ENCODE measurements around the gene EPHB4. TPM values are rescaled to one million over a fixed set of nuclear protein-coding genes. Genes with fewer than 3 reads are reported as not detected.
"Not testable (repeated sequence)": the region's sequence is repeated elsewhere in the genome, so short reads cannot be mapped to it uniquely, and the experiment has no call there.

The EPHB4 gene
- total RNA-seq, 4 donors from 2014 or later: 19.0 to 55.6 (median 41.5) TPM

- no peak for TF ChIP-seq CTCF (IDR thresholded peaks at IDR 0.05)
- no peak for TF ChIP-seq POLR2A (IDR thresholded peaks at IDR 0.05)
- TF ChIP-seq EP300 (IDR thresholded peaks at IDR 0.05): no peak
- no peak for TF ChIP-seq POLR2AphosphoS5 (IDR thresholded peaks at IDR 0.05)
- 96 to 97% methylated on average over 3 to 9 of the region's 22 CpGs for WGBS, 2 donors (ENCODE audit: low coverage in 1 of 2)
- H3K27me3 ChIP-seq: no peaks in the 10 kb centered on the region
- no peak overlapping the region for H3K27ac ChIP-seq
- H3K4me3 ChIP-seq: no peak overlapping the region
- no peak for ATAC-seq
- H3K36me3 ChIP-seq: peaks cover 0 to 100% of the 10 kb centered on the region in 2 donors
- peaks cover 0 to 12% (median 0%) of the 10 kb centered on the region in 3 donors for H3K4me1 ChIP-seq
- H3K9me3 ChIP-seq: no peaks in the 10 kb centered on the region
Measured at GRCh38 chr7:100812729-100813128, 14.6 kb downstream of the EPHB4 start.

DNA sequence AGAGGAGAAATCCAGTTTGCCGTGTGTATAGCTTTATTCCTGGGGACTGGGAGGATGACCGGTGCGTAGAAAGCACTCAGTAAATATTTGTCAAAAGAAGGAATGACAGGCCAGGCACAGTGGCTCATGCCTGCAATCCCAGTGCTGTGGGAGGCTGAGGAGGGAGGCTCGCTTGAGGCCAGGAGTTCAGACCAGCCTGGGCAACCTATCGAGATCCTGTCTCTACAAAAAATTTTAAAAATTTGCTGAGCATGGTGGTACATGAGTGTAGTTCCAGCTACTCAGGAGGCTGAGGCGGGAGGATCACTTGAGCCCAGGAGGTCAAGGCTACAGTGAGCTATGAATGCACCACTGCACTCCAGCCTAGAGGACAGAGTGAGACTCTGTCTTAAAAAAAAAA lies 15.8 kb downstream of the EPHB4 start:
- Histone ChIP-seq H3K27ac (no peak overlapping the region), H3K4me3 (no peak overlapping the region), H3K9me3 (no peaks in the 10 kb centered on the region), H3K36me3 (peaks cover 0 to 100% of the 10 kb centered on the region in 2 donors), H3K4me1 (peaks cover 0 to 12% (median 0%) of the 10 kb centered on the region in 3 donors), H3K27me3 (no peaks in the 10 kb centered on the region)
- no peak for TF ChIP-seq POLR2A (IDR thresholded peaks at IDR 0.05)
- TF ChIP-seq POLR2AphosphoS5 (IDR thresholded peaks at IDR 0.05): no peak
- TF ChIP-seq CTCF (IDR thresholded peaks at IDR 0.05): no peak
- TF ChIP-seq EP300 (IDR thresholded peaks at IDR 0.05): no peak
- no peak for ATAC-seq
- 90% methylated on average over 6 of the region's 6 CpGs; no CpG with 5 or more reads in 1 of the 2 donors for WGBS, 2 donors (ENCODE audit: low coverage in 1 of 2)

DNA sequence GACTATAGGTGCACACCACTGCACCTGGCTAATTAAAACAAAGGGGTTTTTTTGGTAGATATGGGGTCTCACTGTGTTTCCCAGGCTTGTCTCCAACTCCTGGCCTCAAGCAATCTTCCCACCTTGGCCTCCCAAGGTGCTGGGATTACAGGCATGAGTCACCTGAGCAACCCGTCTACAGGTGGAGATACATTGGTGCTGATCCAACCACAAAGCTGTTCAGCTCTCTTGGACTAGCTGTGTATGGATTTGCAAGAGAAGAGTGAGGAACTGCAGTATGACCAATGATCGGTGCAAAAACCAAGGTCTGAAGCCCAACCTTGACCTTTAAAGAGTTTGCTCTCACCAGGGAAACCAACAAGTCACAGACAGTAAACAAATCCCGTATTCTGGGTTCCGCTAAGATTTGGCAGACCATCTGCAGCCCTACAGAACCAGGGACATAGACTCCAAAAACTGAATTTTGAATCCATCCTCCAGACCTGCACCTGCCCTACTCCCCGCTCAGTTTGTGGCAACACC lies 18.9 kb downstream of the EPHB4 start:
- Histone ChIP-seq H3K36me3 (peaks cover 0 to 91% of the 10 kb centered on the region in 2 donors), H3K4me3 (no peak overlapping the region), H3K4me1 (peaks cover 0 to 34% (median 6%) of the 10 kb centered on the region in 3 donors), H3K27me3 (no peaks in the 10 kb centered on the region), H3K27ac (no peak overlapping the region), H3K9me3 (no peaks in the 10 kb centered on the region)
- no peak for ATAC-seq
- WGBS, 2 donors (ENCODE audit: low coverage in 1 of 2): 58 to 77% methylated on average over 3 to 5 of the region's 5 CpGs
- TF ChIP-seq POLR2A (IDR thresholded peaks at IDR 0.05): no peak
- TF ChIP-seq CTCF (IDR thresholded peaks at IDR 0.05): no peak
- no peak for TF ChIP-seq EP300 (IDR thresholded peaks at IDR 0.05)
- TF ChIP-seq POLR2AphosphoS5 (IDR thresholded peaks at IDR 0.05): no peak

DNA sequence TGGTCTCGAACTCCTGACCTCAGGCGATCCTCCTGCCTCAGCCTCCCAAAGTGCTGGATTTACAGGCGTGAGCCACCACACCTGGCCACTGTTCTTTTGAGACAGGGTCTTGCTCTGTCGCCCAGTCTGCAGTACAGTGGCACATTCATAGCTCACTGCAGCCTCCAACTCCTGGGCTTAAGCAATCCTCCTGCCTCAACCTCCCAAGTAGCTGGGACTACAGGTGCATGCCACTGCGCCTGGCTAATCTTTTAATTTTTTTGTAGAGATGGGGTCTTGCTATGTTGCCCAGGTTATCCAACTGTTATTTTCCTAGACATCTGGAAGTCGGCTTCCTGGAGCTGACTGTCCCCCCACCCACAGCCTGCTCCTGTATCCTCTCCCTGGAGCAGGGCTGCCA lies 20.4 kb downstream of the EPHB4 start:
- H3K36me3 ChIP-seq: peaks cover 0 to 75% of the 10 kb centered on the region in 2 donors
- H3K9me3 ChIP-seq, H3K4me3 ChIP-seq, H3K27me3 ChIP-seq, ATAC-seq, H3K27ac ChIP-seq: not testable (repeated sequence)
- WGBS, 2 donors (ENCODE audit: low coverage in 1 of 2): 100% methylated on average over 5 of the region's 6 CpGs; no CpG with 5 or more reads in 1 of the 2 donors
- peaks cover 0 to 49% (median 12%) of the 10 kb centered on the region in 3 donors for H3K4me1 ChIP-seq

GRCh38 chr7:100806276-100806675 lies 21.0 kb downstream of the EPHB4 start:
- Histone ChIP-seq H3K36me3 (peaks cover 0 to 69% of the 10 kb centered on the region in 2 donors), H3K27ac (peak overlapping the region in 1 of 4 donors; percentile 62), H3K27me3 (no peaks in the 10 kb centered on the region), H3K4me3 (no peak overlapping the region), H3K4me1 (peaks cover 0 to 55% (median 12%) of the 10 kb centered on the region in 3 donors), H3K9me3 (no peaks in the 10 kb centered on the region)
- TF ChIP-seq CTCF (IDR thresholded peaks at IDR 0.05) (no peak), POLR2AphosphoS5 (IDR thresholded peaks at IDR 0.05) (no peak)
- ATAC-seq: no peak
- WGBS, 2 donors (ENCODE audit: low coverage in 1 of 2): 81 to 89% methylated on average over 6 to 9 of the region's 9 CpGs
